Neural cell (in vitro differentiated cells): ENCODE results near the gene NFYB. TPM values are rescaled to one million over a fixed set of nuclear protein-coding genes. Genes with fewer than 3 reads are reported as not detected.

Source experiments
- H2AFZ ChIP-seq: fragments of 200-600, 300-800 bp; sonication (generic), shearing (Covaris generic); 2 replicates; pipeline ENCODE4 v1.6.0; 2014; ENCODE audit warnings: low read depth, mild to moderate bottlenecking, antibody characterized with exemption, low read length, moderate library complexity
- H3F3A ChIP-seq: fragments of 200-600 bp; shearing (Covaris generic); 2 replicates; pipeline ENCODE4 v1.6.1; 2016; ENCODE audit warnings: mild to moderate bottlenecking, moderate library complexity, mixed read lengths, antibody characterized with exemption, low read length; ENCODE audit not compliant: insufficient read depth, poor library complexity, severe bottlenecking
- H3K27ac ChIP-seq: fragments of 200-600, 300-800 bp; sonication (generic), shearing (Covaris generic); 2 replicates; pipeline ENCODE4 v1.5.1; 2014; ENCODE audit warnings: mild to moderate bottlenecking, low read length, moderate library complexity
- H3K27me3 ChIP-seq: fragments of 300-800, 200-600 bp; sonication (generic), shearing (Covaris generic); 2 replicates; pipeline ENCODE4 v1.6.0; 2014; ENCODE audit warnings: mild to moderate bottlenecking, low read depth, low read length, moderate library complexity; ENCODE audit not compliant: insufficient read depth
- H3K36me3 ChIP-seq: fragments of 300-800, 200-600 bp; sonication (generic), shearing (Covaris generic); 2 replicates; pipeline ENCODE4 v1.5.1; 2014; ENCODE audit warnings: mild to moderate bottlenecking, antibody characterized with exemption, low read length, moderate library complexity; ENCODE audit not compliant: insufficient read depth
- H3K4me2 ChIP-seq: fragments of 300-800, 200-600 bp; sonication (generic), shearing (Covaris generic); 2 replicates; pipeline ENCODE4 v1.6.0; 2014; ENCODE audit warnings: mild to moderate bottlenecking, low read length
- H3K4me3 ChIP-seq: fragments of 300-800, 200-600 bp; sonication (generic), shearing (Covaris generic); 2 replicates; pipeline ENCODE4 v1.5.1; 2014; ENCODE audit warnings: mild to moderate bottlenecking, low read length, moderate library complexity
- H3K79me2 ChIP-seq: fragments of 200-600 bp; shearing (Covaris generic); replicated peaks from 2 replicates; pipeline ENCODE4 v1.6.0; 2014; ENCODE audit warnings: mild to moderate bottlenecking, low read length, moderate library complexity; ENCODE audit not compliant: insufficient read depth
- H3K9ac ChIP-seq: fragments of 300-800, 200-600 bp; sonication (generic), shearing (Covaris generic); 2 replicates; pipeline ENCODE4 v1.6.1; 2016; ENCODE audit warnings: mild to moderate bottlenecking, low read length, mixed read lengths
- H3K9me2 ChIP-seq: fragments of 200-600 bp; shearing (Covaris generic); 2 replicates; pipeline ENCODE4 v1.6.1; 2016; ENCODE audit warnings: mild to moderate bottlenecking, low read length, mixed read lengths; ENCODE audit not compliant: insufficient read depth
- H3K9me3 ChIP-seq: fragments of 200-600, 300-800 bp; sonication (generic), shearing (Covaris generic); 2 replicates; pipeline ENCODE4 v1.6.1; 2016; ENCODE audit warnings: mild to moderate bottlenecking, mixed run types, low read length, moderate library complexity, mixed read lengths
- H4K20me1 ChIP-seq: fragments of 200-600 bp; shearing (Covaris generic); 2 replicates; pipeline ENCODE4 v1.6.1; 2016; ENCODE audit warnings: mild to moderate bottlenecking, mixed run types; ENCODE audit not compliant: insufficient read depth
- EP300 ChIP-seq: fragments of 450-650 bp; conservative IDR thresholded peaks from 2 replicates; pipeline ENCODE4 v1.6.1; 2014; ENCODE audit warnings: antibody characterized with exemption, mild to moderate bottlenecking, moderate library complexity; ENCODE audit not compliant: poor library complexity, severe bottlenecking
- EZH2 ChIP-seq: fragments of 200-600, 300-800 bp; shearing (Covaris generic), sonication (generic); IDR thresholded peaks from 2 replicates; pipeline ENCODE4 v1.6.1; 2014; ENCODE audit warnings: antibody characterized with exemption, low read length, borderline replicate concordance, mild to moderate bottlenecking; ENCODE audit not compliant: insufficient read depth, poor library complexity, severe bottlenecking
- MXI1 ChIP-seq: fragments of 450-650 bp; conservative IDR thresholded peaks from 2 replicates; pipeline ENCODE4 v1.6.1; 2014; ENCODE audit warnings: antibody characterized with exemption, mild to moderate bottlenecking; ENCODE audit not compliant: poor library complexity, severe bottlenecking
- POLR2AphosphoS5 ChIP-seq: IDR thresholded peaks from 2 replicates; pipeline ENCODE4 v1.6.1; 2012
- RAD21 ChIP-seq: fragments of 450-650 bp; conservative IDR thresholded peaks from 2 replicates; pipeline ENCODE4 v1.6.1; 2014; ENCODE audit warnings: antibody characterized with exemption, mild to moderate bottlenecking, moderate library complexity
- REST ChIP-seq: IDR thresholded peaks from 2 replicates; pipeline ENCODE4 v1.6.1; 2012; ENCODE audit warnings: borderline replicate concordance
- SMC3 ChIP-seq: fragments of 450-650 bp; conservative IDR thresholded peaks from 2 replicates; pipeline ENCODE4 v1.6.1; 2014; ENCODE audit warnings: antibody characterized with exemption, mild to moderate bottlenecking, moderate library complexity; ENCODE audit not compliant: poor library complexity
- TAF1 ChIP-seq: IDR thresholded peaks from 2 replicates; pipeline ENCODE4 v1.6.1; 2012; ENCODE audit warnings: low read depth
- polyA plus RNA-seq: library from polyadenylated mRNA; depleted of rRNA; stranded (reverse); fragments of >200 nt; gene quantifications from 2 replicates; pipeline ENCODE4 v1.2.3, GENCODE V29; 2014
- small RNA-seq, 3 experiments: library from RNA; depleted of rRNA; stranded (forward); fragments of <200 nt; gene quantifications; one replicate each; pipeline ENCODE3, GENCODE V24; 2012
- TF ChIP-seq, protein P1 (sequence below): fragments of 450-650 bp; IDR thresholded peaks from 2 replicates; pipeline ENCODE4 v1.5.1; 2014; ENCODE audit warnings: antibody characterized with exemption, mild to moderate bottlenecking, moderate library complexity; ENCODE audit not compliant: poor library complexity, severe bottlenecking

Gene NFYB
- polyA plus RNA-seq, 1 donor from 2014 or later, result 60.8 TPM

DNA sequence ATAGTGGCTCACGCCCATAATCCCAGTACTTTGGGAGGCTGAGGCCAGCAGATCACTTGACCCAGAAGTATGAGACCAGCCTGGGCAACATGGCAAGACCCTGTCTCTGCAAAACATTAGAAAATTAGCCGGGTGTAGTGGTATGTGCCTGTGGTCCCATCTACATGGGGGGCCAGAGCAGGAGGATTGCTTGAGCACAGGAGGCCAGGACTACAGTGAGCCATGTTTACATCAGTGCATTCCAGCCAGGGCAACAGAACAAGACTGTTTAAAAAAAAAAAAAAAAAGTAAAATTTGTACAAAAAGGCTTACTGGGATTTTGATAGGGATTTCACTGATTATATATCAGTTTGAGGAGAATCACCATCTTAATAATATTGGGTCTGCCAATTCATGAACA lies 65.9 kb downstream of the NFYB start:
- H3K27me3 ChIP-seq, result no peaks in the 10 kb centered on the region
- H4K20me1 ChIP-seq, result no peaks in the 10 kb centered on the region
- H3K4me3 ChIP-seq, result no peak overlapping the region
- no peaks in the 10 kb centered on the region for H3K9me3 ChIP-seq
- TF ChIP-seq, protein P1, sequence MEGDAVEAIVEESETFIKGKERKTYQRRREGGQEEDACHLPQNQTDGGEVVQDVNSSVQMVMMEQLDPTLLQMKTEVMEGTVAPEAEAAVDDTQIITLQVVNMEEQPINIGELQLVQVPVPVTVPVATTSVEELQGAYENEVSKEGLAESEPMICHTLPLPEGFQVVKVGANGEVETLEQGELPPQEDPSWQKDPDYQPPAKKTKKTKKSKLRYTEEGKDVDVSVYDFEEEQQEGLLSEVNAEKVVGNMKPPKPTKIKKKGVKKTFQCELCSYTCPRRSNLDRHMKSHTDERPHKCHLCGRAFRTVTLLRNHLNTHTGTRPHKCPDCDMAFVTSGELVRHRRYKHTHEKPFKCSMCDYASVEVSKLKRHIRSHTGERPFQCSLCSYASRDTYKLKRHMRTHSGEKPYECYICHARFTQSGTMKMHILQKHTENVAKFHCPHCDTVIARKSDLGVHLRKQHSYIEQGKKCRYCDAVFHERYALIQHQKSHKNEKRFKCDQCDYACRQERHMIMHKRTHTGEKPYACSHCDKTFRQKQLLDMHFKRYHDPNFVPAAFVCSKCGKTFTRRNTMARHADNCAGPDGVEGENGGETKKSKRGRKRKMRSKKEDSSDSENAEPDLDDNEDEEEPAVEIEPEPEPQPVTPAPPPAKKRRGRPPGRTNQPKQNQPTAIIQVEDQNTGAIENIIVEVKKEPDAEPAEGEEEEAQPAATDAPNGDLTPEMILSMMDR, result no peak
- TF ChIP-seq RAD21, result no peak
- TF ChIP-seq MXI1, result no peak
- TF ChIP-seq SMC3, result no peak
- no peak for TF ChIP-seq POLR2AphosphoS5
- TF ChIP-seq EZH2, result no peak
- no peak for TF ChIP-seq REST
- TF ChIP-seq EP300, result no peak
- TF ChIP-seq TAF1, result no peak
- H3F3A ChIP-seq, result no peaks in the 10 kb centered on the region
- no peak overlapping the region for H2AFZ ChIP-seq
- no peaks in the 10 kb centered on the region for H3K9me2 ChIP-seq
- no peak overlapping the region for H3K4me2 ChIP-seq
- peaks cover 2% of the 10 kb centered on the region for H3K79me2 ChIP-seq
- no peak overlapping the region for H3K27ac ChIP-seq
- no peak overlapping the region for H3K9ac ChIP-seq
- H3K36me3 ChIP-seq, result peaks cover 6% of the 10 kb centered on the region

Small RNA genes lying within 50 kb of the gene (small RNA-seq; reads per million reads assigned to genes)
- 0 reads per million in 3 experiments for gene RNA5SP370

Other genes with a start within 250 kb of the NFYB start
- gene HSP90B1, start 207.8 kb downstream of the NFYB start, polyA plus RNA-seq, result 198 and 242 TPM in 2 replicates
- 125 and 128 TPM in 2 replicates for gene TDG, start 172.3 kb downstream of the NFYB start, polyA plus RNA-seq
- gene GLT8D2, start 88.0 kb downstream of the NFYB start, polyA plus RNA-seq, result 8.3 and 8.7 TPM in 2 replicates
- gene HCFC2, start 73.7 kb downstream of the NFYB start, polyA plus RNA-seq, result 50.0 and 62.4 TPM in 2 replicates
- 59.6 and 61.8 TPM in 2 replicates for gene TXNRD1, start 77.6 kb upstream of the NFYB start, polyA plus RNA-seq
- 0.37 TPM in 1 of 2 replicates, not detected in the other for gene EID3, start 165.5 kb upstream of the NFYB start, polyA plus RNA-seq